Progenitor cell of endocrine pancreas (in vitro differentiated cells): Measurements from ENCODE around the gene CACHD1. TPM values are rescaled to one million over a fixed set of nuclear protein-coding genes. Genes with fewer than 3 reads are reported as not detected.

Experiments
- DNase-seq: peaks from one replicate; pipeline ENCODE4 v3.0.0; 2021; ENCODE audit warnings: low spot score; ENCODE audit not compliant: unreplicated experiment
- H3K27ac Mint-ChIP-seq: 2 replicates; pipeline ENCODE4 v1.8.0; 2021; ENCODE audit warnings: mild to moderate bottlenecking, moderate library complexity, mixed read lengths
- H3K27me3 Mint-ChIP-seq: 2 replicates; pipeline ENCODE4 v1.8.0; 2021; ENCODE audit warnings: mixed read lengths
- H3K36me3 Mint-ChIP-seq: 2 replicates; pipeline ENCODE4 v1.8.0; 2022; ENCODE audit warnings: mixed read lengths; ENCODE audit not compliant: insufficient read depth
- H3K4me1 Mint-ChIP-seq: 2 replicates; pipeline ENCODE4 v1.8.0; 2021; ENCODE audit warnings: low read depth, mixed read lengths
- H3K4me3 Mint-ChIP-seq: 2 replicates; pipeline ENCODE4 v1.8.0; 2021; ENCODE audit warnings: low read depth, mild to moderate bottlenecking, moderate library complexity, mixed read lengths
- H3K9me3 Mint-ChIP-seq: 2 replicates; pipeline ENCODE4 v1.8.0; 2021; ENCODE audit warnings: low read depth, mixed read lengths
- total RNA-seq: library from RNA; stranded (reverse); gene quantifications from 2 replicates; pipeline ENCODE4 v1.2.1, GENCODE V29; 2021
- TF ChIP-seq, protein P1 (sequence below): fragments of 200-600 bp; sonication (generic); IDR thresholded peaks from one replicate; pipeline ENCODE4 v1.5.0; 2021; ENCODE audit warnings: antibody characterized with exemption, mild to moderate bottlenecking; ENCODE audit not compliant: unreplicated experiment

The CACHD1 gene
- total RNA-seq, 1 donor from 2014 or later, result 36.0 TPM

DNA sequence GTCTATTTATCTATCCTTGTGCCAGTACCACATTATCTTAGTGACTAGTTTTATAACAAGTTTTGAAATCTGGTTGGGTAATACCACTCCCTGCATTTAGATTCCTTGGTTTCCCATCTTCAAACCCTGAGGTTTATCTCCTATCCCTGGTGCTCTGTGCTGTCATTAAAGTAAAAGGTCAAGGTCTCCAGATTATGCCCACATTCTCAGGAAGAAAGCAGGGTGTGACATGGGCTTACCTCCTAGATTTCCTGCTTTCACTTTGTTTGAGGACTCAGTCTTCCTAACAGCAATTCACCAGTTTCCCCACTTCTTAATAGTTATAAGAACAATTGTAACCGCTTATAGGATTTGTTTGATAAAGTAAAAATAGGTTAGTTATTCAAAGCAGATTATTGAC lies 86.0 kb downstream of the CACHD1 start:
- Mint-ChIP-seq H3K27me3 (no peaks in the 10 kb centered on the region), H3K4me1 (peaks cover 7% of the 10 kb centered on the region), H3K9me3 (peaks cover under 1% of the 10 kb centered on the region), H3K27ac (no peak overlapping the region), H3K36me3 (peaks cover 32% of the 10 kb centered on the region), H3K4me3 (no peak overlapping the region)
- TF ChIP-seq, protein P1, sequence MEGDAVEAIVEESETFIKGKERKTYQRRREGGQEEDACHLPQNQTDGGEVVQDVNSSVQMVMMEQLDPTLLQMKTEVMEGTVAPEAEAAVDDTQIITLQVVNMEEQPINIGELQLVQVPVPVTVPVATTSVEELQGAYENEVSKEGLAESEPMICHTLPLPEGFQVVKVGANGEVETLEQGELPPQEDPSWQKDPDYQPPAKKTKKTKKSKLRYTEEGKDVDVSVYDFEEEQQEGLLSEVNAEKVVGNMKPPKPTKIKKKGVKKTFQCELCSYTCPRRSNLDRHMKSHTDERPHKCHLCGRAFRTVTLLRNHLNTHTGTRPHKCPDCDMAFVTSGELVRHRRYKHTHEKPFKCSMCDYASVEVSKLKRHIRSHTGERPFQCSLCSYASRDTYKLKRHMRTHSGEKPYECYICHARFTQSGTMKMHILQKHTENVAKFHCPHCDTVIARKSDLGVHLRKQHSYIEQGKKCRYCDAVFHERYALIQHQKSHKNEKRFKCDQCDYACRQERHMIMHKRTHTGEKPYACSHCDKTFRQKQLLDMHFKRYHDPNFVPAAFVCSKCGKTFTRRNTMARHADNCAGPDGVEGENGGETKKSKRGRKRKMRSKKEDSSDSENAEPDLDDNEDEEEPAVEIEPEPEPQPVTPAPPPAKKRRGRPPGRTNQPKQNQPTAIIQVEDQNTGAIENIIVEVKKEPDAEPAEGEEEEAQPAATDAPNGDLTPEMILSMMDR, result no peak
- no peak for DNase-seq

DNA sequence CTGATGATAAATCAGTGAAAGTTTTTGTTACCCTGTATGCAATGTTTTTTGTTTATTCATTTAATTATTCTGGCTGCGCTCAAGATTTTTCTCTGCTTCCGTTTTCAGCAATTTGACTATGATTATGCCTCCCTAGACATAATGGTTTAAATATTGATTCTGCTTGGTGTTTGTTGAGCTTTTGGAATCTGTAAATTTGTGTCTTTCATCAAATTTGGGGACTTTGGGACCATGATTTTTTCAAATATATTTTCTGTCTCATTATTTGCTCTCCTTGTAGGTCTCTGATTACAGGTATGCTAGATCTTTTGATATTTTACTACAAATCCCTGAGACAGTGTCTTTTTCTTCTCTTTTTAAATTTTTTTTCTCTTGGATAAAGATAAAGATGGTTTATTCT lies 92.1 kb downstream of the CACHD1 start:
- Mint-ChIP-seq H3K27ac (no peak overlapping the region), H3K4me1 (peaks cover 16% of the 10 kb centered on the region), H3K4me3 (no peak overlapping the region), H3K9me3 (peaks cover 10% of the 10 kb centered on the region), H3K27me3 (no peaks in the 10 kb centered on the region), H3K36me3 (peaks cover 39% of the 10 kb centered on the region)
- no peak for DNase-seq
- TF ChIP-seq, protein P1, result no peak

DNA sequence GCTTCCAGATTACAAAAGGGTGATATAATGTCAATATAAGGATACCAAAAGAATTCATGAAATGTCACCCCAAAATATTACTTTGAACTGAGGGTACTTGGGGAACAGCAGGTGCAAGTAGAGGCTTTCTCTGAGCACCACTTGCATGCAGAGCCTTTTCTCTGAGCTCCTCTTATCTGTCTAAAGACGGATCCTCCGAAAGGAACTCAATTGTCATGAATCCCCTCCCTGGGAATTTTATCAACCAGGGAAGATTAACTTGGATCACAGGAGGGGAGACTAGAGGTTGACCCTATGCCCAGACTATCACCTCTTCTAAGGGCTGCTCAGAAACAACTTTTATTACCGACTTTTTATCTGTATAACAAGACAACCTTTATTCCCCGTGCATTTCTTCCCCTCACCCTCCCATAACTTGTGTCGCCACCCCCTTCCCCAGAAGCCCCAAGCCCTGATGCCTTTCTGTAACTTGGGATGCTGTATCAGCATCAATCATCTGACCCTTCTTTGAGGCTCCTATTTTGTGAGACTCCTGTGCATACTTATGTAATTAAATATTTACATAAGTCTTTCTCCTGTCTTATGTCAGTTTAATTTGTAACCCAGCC lies 94.1 kb downstream of the CACHD1 start:
- Mint-ChIP-seq H3K9me3 (peaks cover 10% of the 10 kb centered on the region), H3K4me3 (no peak overlapping the region), H3K27me3 (no peaks in the 10 kb centered on the region), H3K4me1 (peaks cover 16% of the 10 kb centered on the region), H3K27ac (no peak overlapping the region), H3K36me3 (peaks cover 25% of the 10 kb centered on the region)
- no peak for DNase-seq
- TF ChIP-seq, protein P1, result no peak

DNA sequence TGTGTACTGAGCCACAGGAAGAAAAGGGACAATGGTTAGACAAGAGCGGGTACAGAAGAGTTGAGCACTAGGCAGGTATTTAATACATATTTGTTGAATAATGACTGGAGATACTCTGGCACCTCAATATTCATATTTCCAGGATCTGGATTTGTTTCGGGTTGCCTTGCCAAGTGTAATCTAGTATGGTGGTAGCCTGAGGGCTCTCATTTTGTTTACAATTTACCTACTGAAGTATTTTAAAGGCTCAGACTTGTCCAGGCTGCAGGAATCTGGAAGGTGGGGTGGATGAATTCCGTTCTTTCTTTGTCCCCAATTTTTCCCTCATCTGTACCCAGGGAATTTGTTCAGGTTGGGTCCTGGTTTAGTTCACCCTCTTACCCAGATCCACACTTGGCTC lies 95.0 kb downstream of the CACHD1 start:
- Mint-ChIP-seq H3K4me3 (no peak overlapping the region), H3K4me1 (peaks cover 16% of the 10 kb centered on the region), H3K27ac (no peak overlapping the region), H3K27me3 (no peaks in the 10 kb centered on the region), H3K9me3 (peaks cover 10% of the 10 kb centered on the region), H3K36me3 (peaks cover 19% of the 10 kb centered on the region)
- no peak for DNase-seq
- TF ChIP-seq, protein P1, result no peak

DNA sequence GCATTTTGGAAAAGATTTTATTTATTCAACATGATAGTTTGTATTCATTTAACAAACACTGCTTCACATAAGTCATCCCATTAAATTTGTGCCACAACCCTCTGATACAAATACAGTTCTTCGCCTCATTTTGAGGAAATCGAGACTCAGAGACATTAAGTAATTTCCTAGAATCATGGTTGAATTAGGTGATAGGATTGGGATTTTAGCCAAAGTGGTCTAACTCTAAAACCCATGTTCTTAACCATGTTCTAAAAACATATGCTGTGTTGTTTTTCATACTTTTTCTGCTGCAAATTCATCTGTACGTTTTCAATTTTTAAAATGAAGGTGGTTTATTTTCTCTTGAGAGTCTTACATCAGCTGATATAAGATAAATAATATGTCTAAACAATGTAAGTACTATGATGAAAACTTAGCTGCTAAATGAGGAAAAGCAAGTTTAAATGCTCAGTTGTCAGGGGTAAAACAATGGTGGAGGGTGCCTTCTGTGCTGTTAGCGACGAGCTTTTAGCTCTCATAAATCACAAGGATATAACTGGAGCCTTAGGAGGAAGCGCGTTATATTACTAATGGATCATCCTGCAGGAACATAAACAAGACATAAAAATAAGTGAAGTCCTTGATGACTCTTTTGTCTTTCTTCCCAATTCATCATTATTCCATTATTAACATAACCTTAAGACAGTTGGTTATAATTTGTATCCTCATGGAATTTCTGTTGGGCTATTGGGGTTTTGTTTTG lies 97.7 kb downstream of the CACHD1 start:
- H3K27me3 Mint-ChIP-seq, result no peaks in the 10 kb centered on the region
- H3K27ac Mint-ChIP-seq, result no peak overlapping the region
- H3K36me3 Mint-ChIP-seq, result peaks cover 9% of the 10 kb centered on the region
- no peak overlapping the region for H3K4me3 Mint-ChIP-seq
- H3K4me1 Mint-ChIP-seq, result peaks cover 26% of the 10 kb centered on the region
- DNase-seq, result no peak
- H3K9me3 Mint-ChIP-seq, result peaks cover 3% of the 10 kb centered on the region
- TF ChIP-seq, protein P1, result no peak
